OCI-LY1 (cell line): ENCODE measurements around the gene SH3BGRL.

ENCODE experiments used
- H2AFZ ChIP-seq: fragments of 200-600 bp; sonication (generic), shearing (Covaris generic); 2 replicates; pipeline ENCODE4 v1.6.0; 2014; ENCODE audit warnings: antibody characterized with exemption, mild to moderate bottlenecking, low read length
- H3F3A ChIP-seq: fragments of 200-600 bp; sonication (generic), shearing (Covaris generic); 2 replicates; pipeline ENCODE4 v1.6.0; 2014; ENCODE audit warnings: mild to moderate bottlenecking, antibody characterized with exemption, low read length, moderate library complexity; ENCODE audit not compliant: insufficient read depth
- H3K27ac ChIP-seq: fragments of 200-600 bp; sonication (generic); 2 replicates; pipeline ENCODE4 v1.5.1; 2014; ENCODE audit warnings: low read length, mixed run types, mild to moderate bottlenecking, low read depth; ENCODE audit not compliant: poor library complexity, severe bottlenecking
- H3K27me3 ChIP-seq: fragments of 200-600 bp; sonication (generic); 2 replicates; pipeline ENCODE4 v1.6.0; 2014; ENCODE audit warnings: antibody characterized with exemption, mild to moderate bottlenecking, low read length, moderate library complexity; ENCODE audit not compliant: insufficient read depth
- H3K36me3 ChIP-seq: fragments of 200-600 bp; sonication (generic); 2 replicates; pipeline ENCODE4 v1.6.1; 2014; ENCODE audit warnings: mild to moderate bottlenecking, antibody characterized with exemption, low read length, moderate library complexity, mixed read lengths; ENCODE audit not compliant: insufficient read depth
- H3K4me1 ChIP-seq: fragments of 200-600 bp; sonication (generic); 2 replicates; pipeline ENCODE4 v1.5.1; 2014; ENCODE audit warnings: mild to moderate bottlenecking, low read length, moderate library complexity; ENCODE audit not compliant: insufficient read depth, severe bottlenecking
- H3K4me2 ChIP-seq: fragments of 200-600 bp; sonication (generic), shearing (Covaris generic); 2 replicates; pipeline ENCODE4 v1.6.1; 2014; ENCODE audit warnings: low read length
- H3K4me3 ChIP-seq: fragments of 200-600 bp; sonication (generic); 2 replicates; pipeline ENCODE4 v1.5.1; 2014; ENCODE audit warnings: low read length, low read depth, mild to moderate bottlenecking, mixed read lengths; ENCODE audit not compliant: poor library complexity, severe bottlenecking
- H3K79me2 ChIP-seq: fragments of 200-600 bp; shearing (Covaris generic); 2 replicates; pipeline ENCODE4 v1.6.1; 2016; ENCODE audit warnings: mixed run types, low read length, mixed read lengths; ENCODE audit not compliant: insufficient read depth
- H3K9ac ChIP-seq: fragments of 200-600 bp; sonication (generic), shearing (Covaris generic); 2 replicates; pipeline ENCODE4 v1.6.1; 2014; ENCODE audit warnings: mild to moderate bottlenecking, low read length, mixed read lengths
- H3K9me2 ChIP-seq: fragments of 200-600 bp; sonication (generic), shearing (Covaris generic); 2 replicates; pipeline ENCODE4 v1.6.1; 2014; ENCODE audit warnings: low read depth, mild to moderate bottlenecking, low read length, mixed read lengths
- H3K9me3 ChIP-seq: fragments of 200-600 bp; shearing (Covaris generic); 2 replicates; pipeline ENCODE4 v1.6.1; 2014; ENCODE audit warnings: low read length, mixed read lengths
- H4K20me1 ChIP-seq: fragments of 200-600 bp; sonication (generic), shearing (Covaris generic); 2 replicates; pipeline ENCODE4 v1.6.0; 2016; ENCODE audit warnings: mild to moderate bottlenecking, low read length; ENCODE audit not compliant: insufficient read depth
- CTCF ChIP-seq: fragments of 200-600 bp; sonication (generic), shearing (Covaris generic); IDR thresholded peaks from 2 replicates; pipeline ENCODE4 v1.5.1; 2017; ENCODE audit warnings: mild to moderate bottlenecking, antibody characterized with exemption, low read length, moderate library complexity, mixed read lengths
- EZH2 ChIP-seq: fragments of 200-600 bp; sonication (generic), shearing (Covaris generic); IDR thresholded peaks from 2 replicates; pipeline ENCODE4 v1.8.0; 2017; ENCODE audit warnings: borderline replicate concordance, mixed run types, mild to moderate bottlenecking, antibody characterized with exemption, low read length, moderate library complexity, mixed read lengths

SH3BGRL gene

GRCh38 chrX:81201671-81202455 is at the start of gene SH3BGRL, which contains the start of gene HMGN5:
Gene SH3BGRL (plus strand): TSS chrX:81202102. CDS start chrX:81202201, 99 bp downstream.
Gene HMGN5 (minus strand): TSS chrX:81201913. CDS start chrX:81121549, 80,364 bp downstream.
- peak within 1 kb of the TSS; percentile 28 for H2AFZ ChIP-seq
- TF ChIP-seq CTCF (no peak), EZH2 (no peak)
- peaks cover 22% of the 10 kb centered on the region; the same call in 1 of the 2 replicates for H3K36me3 ChIP-seq
- H3K4me1 ChIP-seq: peaks cover 21% of the 10 kb centered on the region
- no peaks in the 10 kb centered on the region for H3K9me2 ChIP-seq
- H4K20me1 ChIP-seq: no peaks in the 10 kb centered on the region
- no peaks in the 10 kb centered on the region for H3K9me3 ChIP-seq
- H3K27ac ChIP-seq: peak within 1 kb of the TSS; percentile 84
- H3F3A ChIP-seq: no peaks in the 10 kb centered on the region
- peaks cover 45% of the 10 kb centered on the region for H3K79me2 ChIP-seq
- peak within 1 kb of the TSS; percentile 92 for H3K4me3 ChIP-seq
- H3K9ac ChIP-seq: peak within 1 kb of the TSS; percentile 93
- peak within 1 kb of the TSS; percentile 85 for H3K4me2 ChIP-seq
- no peaks in the 10 kb centered on the region for H3K27me3 ChIP-seq

- H3K9ac ChIP-seq: no peak overlapping the region
- H4K20me1 ChIP-seq: no peaks in the 10 kb centered on the region
- no peaks in the 10 kb centered on the region for H3K27me3 ChIP-seq
Observed at GRCh38 chrX:81168391-81168790, 33.5 kb upstream of the SH3BGRL start.

GRCh38 chrX:81174286-81174685 is 27.6 kb upstream of the SH3BGRL start:
- Histone ChIP-seq H3K4me2 (no peak overlapping the region), H3K9ac (no peak overlapping the region), H3K4me1 (no peaks in the 10 kb centered on the region), H3K4me3 (no peak overlapping the region), H3K27ac (no peak overlapping the region), H3K9me2 (no peaks in the 10 kb centered on the region), H3K36me3 (no peaks in the 10 kb centered on the region), H3K27me3 (no peaks in the 10 kb centered on the region), H3F3A (no peaks in the 10 kb centered on the region), H3K9me3 (no peaks in the 10 kb centered on the region), H3K79me2 (no peaks in the 10 kb centered on the region), H2AFZ (no peak overlapping the region), H4K20me1 (no peaks in the 10 kb centered on the region)
- no peak for TF ChIP-seq EZH2
- TF ChIP-seq CTCF: no peak; the same call in 1 of the 2 replicates

More at GRCh38 chrX:81168391-81168790, 33.5 kb upstream of the SH3BGRL start:
- Histone ChIP-seq H3K36me3 (no peaks in the 10 kb centered on the region), H3K9me2 (no peaks in the 10 kb centered on the region), H3K4me1 (no peaks in the 10 kb centered on the region), H2AFZ (no peak overlapping the region), H3K27ac (no peak overlapping the region), H3F3A (no peaks in the 10 kb centered on the region), H3K4me3 (no peak overlapping the region), H3K9me3 (no peaks in the 10 kb centered on the region), H3K79me2 (no peaks in the 10 kb centered on the region), H3K4me2 (no peak overlapping the region)
- no peak for TF ChIP-seq CTCF
- TF ChIP-seq EZH2: no peak
